GM18909 (cell line): ENCODE results near the gene DPCD.

Source experiments
- ATAC-seq: cut with Tn5 transposase; IDR thresholded peaks from one replicate; pipeline ENCODE4 v1.9.1; 2021; ENCODE audit warnings: mild to moderate bottlenecking; ENCODE audit not compliant: unreplicated experiment, poor library complexity

The DPCD gene

DNA sequence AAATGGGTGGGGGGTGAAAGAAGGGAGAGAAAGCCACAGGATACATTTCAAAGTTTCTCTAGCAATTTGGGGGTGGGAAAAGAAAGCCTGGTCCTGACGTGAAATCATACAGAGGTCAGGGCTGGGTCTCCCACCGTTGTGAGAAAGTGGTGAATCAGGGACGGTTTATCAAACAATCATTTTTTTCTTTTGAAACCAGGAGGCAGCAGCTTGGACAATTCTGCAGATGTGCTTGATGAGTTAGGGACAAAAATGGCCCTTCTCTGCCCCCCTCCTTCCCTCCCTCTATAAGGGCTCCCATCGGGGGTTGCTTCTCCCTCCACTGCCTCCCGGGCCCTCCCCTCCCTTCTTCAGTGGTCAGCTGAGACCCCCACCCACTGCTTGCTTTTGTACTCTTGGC, 63.2 kb downstream of the DPCD start:
- no peak for ATAC-seq

DNA sequence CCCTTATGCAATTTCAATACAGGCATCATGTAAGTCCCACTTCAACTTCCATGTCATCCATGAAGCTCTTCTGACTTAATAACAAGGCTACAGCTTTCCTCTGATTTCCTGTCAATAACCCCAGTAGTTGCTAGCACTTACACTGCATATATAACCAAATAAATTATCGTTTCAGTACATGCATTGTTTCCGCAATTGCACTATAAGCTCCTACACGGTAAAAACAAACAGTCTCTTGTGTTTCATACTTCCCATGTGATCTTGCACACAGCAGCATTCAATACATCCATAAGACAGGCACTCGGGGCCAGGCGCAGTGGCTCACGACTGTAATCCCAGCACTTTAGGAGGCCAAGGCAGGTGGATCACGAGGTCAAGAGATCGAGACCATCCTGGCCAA, 65.4 kb downstream of the DPCD start:
- no peak for ATAC-seq

GRCh38 chr10:101655570-101655969, 67.4 kb downstream of the DPCD start:
- no peak for ATAC-seq

GRCh38 chr10:101656890-101657289, 68.8 kb downstream of the DPCD start:
- no peak for ATAC-seq

DNA sequence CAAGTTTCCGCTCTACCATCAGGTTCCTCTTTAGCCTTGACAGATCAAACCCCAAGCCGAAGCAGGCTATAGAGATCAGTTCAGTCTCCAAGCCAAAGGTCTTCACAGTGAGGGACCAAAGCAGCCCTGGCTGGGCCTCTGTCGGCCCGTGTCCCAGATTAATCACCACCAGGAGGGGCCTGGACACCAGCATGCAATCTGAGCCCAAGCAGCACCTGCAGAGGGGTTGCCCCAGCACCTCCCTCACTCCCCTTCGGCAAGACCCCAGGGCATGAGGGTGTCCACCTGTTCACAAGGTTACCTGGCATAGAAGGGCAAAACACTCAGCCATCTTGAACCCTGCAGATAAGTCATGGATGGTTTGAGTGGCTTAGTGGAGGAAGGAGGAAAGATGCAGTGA, 70.9 kb downstream of the DPCD start:
- no peak for ATAC-seq
